ENCODE measurements around the gene FOXRED2.
A peak's percentile ranks its signal among the peaks of the same experiment; 100 is the strongest.

The FOXRED2 gene

DNA sequence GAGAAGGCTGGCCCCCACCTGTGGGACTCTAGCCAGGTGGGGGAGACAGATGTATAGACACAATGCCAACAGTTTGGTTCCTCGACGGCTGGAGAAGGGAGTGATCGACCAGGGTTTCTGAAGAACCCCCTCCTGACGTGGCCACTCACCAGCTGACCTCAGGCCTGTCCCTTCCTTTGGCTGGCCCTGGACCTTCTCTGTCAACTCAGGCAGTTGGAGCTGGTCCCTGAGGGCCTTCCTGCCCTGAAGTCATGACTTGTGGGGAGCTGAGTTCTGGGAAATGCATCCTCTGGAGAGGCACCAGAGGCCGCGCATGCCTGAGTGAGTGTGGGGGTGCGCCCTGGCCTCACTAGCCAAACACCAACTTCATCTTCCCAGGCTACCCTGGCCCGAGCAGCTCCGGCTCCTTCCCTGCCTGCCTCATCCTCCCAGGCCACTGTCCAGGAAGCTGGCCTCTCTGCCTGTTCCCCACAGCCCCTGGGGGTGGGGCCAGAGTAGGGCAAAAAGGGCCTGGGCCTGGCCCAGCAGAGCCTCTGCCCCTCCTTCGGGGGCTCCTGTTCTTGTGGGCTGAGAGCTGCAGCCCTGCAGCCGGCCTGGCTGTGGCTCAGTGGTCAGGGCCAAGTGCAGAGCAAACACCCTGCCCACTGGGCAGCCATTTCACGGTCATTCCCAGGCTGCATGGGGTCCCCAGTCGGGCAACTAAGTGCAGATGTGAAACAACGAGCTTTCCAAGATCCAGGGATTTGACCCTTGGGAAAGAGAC lies 49.0 kb downstream of the FOXRED2 start:
- Histone ChIP-seq H3K4me2 (ENCODE audit: low read length) (no peak overlapping the region), H3K9me3 (ENCODE audit: low read length) (no peaks in the 10 kb centered on the region), H3K9ac (ENCODE audit: low read length) (no peak overlapping the region), H3F3A (ENCODE audit: insufficient read depth, low read length) (0 out of 2 replicates have a peak, but pooled peaks cover 3% of the 10 kb centered on the region), H3K36me3 (ENCODE audit: insufficient read depth, low read length) (no peaks in the 10 kb centered on the region), H3K79me2 (ENCODE audit: insufficient read depth, low read length) (no peaks in the 10 kb centered on the region), H3K9me2 (ENCODE audit: low read depth, low read length) (no peaks in the 10 kb centered on the region), H3K4me1 (ENCODE audit: insufficient read depth, low read length, severe bottlenecking) (peaks cover 30% of the 10 kb centered on the region), H3K27ac (ENCODE audit: low read depth, low read length, poor library complexity, severe bottlenecking) (no peak overlapping the region), H4K20me1 (ENCODE audit: insufficient read depth, low read length) (no peaks in the 10 kb centered on the region), H2AFZ (ENCODE audit: low read length) (no peak overlapping the region), H3K4me3 (ENCODE audit: low read depth, low read length, poor library complexity, severe bottlenecking) (no peak overlapping the region), H3K27me3 (ENCODE audit: insufficient read depth, low read length) (no peaks in the 10 kb centered on the region)
- TF ChIP-seq, protein P1, sequence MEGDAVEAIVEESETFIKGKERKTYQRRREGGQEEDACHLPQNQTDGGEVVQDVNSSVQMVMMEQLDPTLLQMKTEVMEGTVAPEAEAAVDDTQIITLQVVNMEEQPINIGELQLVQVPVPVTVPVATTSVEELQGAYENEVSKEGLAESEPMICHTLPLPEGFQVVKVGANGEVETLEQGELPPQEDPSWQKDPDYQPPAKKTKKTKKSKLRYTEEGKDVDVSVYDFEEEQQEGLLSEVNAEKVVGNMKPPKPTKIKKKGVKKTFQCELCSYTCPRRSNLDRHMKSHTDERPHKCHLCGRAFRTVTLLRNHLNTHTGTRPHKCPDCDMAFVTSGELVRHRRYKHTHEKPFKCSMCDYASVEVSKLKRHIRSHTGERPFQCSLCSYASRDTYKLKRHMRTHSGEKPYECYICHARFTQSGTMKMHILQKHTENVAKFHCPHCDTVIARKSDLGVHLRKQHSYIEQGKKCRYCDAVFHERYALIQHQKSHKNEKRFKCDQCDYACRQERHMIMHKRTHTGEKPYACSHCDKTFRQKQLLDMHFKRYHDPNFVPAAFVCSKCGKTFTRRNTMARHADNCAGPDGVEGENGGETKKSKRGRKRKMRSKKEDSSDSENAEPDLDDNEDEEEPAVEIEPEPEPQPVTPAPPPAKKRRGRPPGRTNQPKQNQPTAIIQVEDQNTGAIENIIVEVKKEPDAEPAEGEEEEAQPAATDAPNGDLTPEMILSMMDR (IDR thresholded peaks at IDR 0.05; ENCODE audit: low read length) = no peak
- no peak for TF ChIP-seq EZH2 (IDR thresholded peaks at IDR 0.05; ENCODE audit: borderline replicate concordance, low read length)

DNA sequence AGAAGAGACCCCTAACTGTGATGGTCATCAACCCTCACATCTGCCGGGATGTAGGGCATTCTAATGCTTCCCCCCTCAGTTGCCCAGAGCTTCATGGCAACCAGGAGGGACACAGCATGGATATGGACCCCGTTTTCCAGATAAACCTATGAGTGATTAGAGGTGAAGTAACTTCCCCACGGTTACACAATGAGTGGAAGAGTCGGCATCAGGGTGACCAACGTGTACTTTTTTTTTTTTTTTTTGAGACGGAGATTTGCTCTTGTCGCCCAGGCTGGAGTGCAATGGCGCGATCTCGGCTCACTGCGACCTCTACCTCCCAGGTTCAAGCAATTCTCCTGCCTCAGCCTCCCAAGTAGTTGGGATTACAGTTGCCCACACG lies 50.4 kb downstream of the FOXRED2 start:
- Histone ChIP-seq H3K4me3 (ENCODE audit: low read depth, low read length, poor library complexity, severe bottlenecking) (no peak overlapping the region), H3K4me1 (ENCODE audit: insufficient read depth, low read length, severe bottlenecking) (peaks cover 44% of the 10 kb centered on the region), H3K9me2 (ENCODE audit: low read depth, low read length) (no peaks in the 10 kb centered on the region), H4K20me1 (ENCODE audit: insufficient read depth, low read length) (no peaks in the 10 kb centered on the region), H3K79me2 (ENCODE audit: insufficient read depth, low read length) (no peaks in the 10 kb centered on the region), H2AFZ (ENCODE audit: low read length) (no peak overlapping the region), H3K4me2 (ENCODE audit: low read length) (no peak overlapping the region), H3K27ac (ENCODE audit: low read depth, low read length, poor library complexity, severe bottlenecking) (no peak overlapping the region), H3K36me3 (ENCODE audit: insufficient read depth, low read length) (no peaks in the 10 kb centered on the region), H3K9ac (ENCODE audit: low read length) (no peak overlapping the region), H3K27me3 (ENCODE audit: insufficient read depth, low read length) (no peaks in the 10 kb centered on the region), H3K9me3 (ENCODE audit: low read length) (no peaks in the 10 kb centered on the region), H3F3A (ENCODE audit: insufficient read depth, low read length) (peaks cover 8% of the 10 kb centered on the region)
- TF ChIP-seq, protein P1 (IDR thresholded peaks at IDR 0.05; ENCODE audit: low read length) = no peak
- no peak for TF ChIP-seq EZH2 (IDR thresholded peaks at IDR 0.05; ENCODE audit: borderline replicate concordance, low read length)

- Histone ChIP-seq H4K20me1 (ENCODE audit: insufficient read depth, low read length) (no peaks in the 10 kb centered on the region), H3K9ac (ENCODE audit: low read length) (peak overlapping the region; percentile 65), H3K9me3 (ENCODE audit: low read length) (no peaks in the 10 kb centered on the region), H3F3A (ENCODE audit: insufficient read depth, low read length) (peaks cover 8% of the 10 kb centered on the region), H3K36me3 (ENCODE audit: insufficient read depth, low read length) (no peaks in the 10 kb centered on the region), H3K4me3 (ENCODE audit: low read depth, low read length, poor library complexity, severe bottlenecking) (peak overlapping the region; percentile 62), H3K9me2 (ENCODE audit: low read depth, low read length) (no peaks in the 10 kb centered on the region), H2AFZ (ENCODE audit: low read length) (no peak overlapping the region), H3K4me1 (ENCODE audit: insufficient read depth, low read length, severe bottlenecking) (peaks cover 51% of the 10 kb centered on the region), H3K27ac (ENCODE audit: low read depth, low read length, poor library complexity, severe bottlenecking) (peak overlapping the region; percentile 98), H3K4me2 (ENCODE audit: low read length) (peak overlapping the region; percentile 70), H3K27me3 (ENCODE audit: insufficient read depth, low read length) (no peaks in the 10 kb centered on the region), H3K79me2 (ENCODE audit: insufficient read depth, low read length) (no peaks in the 10 kb centered on the region)
- TF ChIP-seq EZH2 (IDR thresholded peaks at IDR 0.05; ENCODE audit: borderline replicate concordance, low read length) = no peak
- TF ChIP-seq, protein P1 (IDR thresholded peaks at IDR 0.05; ENCODE audit: low read length) = no peak
Observed at GRCh38 chr22:36455571-36456463, 51.0 kb downstream of the FOXRED2 start.

Data from OCI-LY1 (cell line).